GM12878 (cell line): Measurements from ENCODE around the gene PDIA5.

ENCODE experiments used
- CTCF ChIP-seq, 3 experiments: IDR thresholded peaks in 2 of 3; conservative IDR thresholded peaks in 1 of 3; 2 replicates each; pipeline ENCODE4 v1.5.1; 2011; ENCODE audit warnings: low read depth in 3 of 3, low read length in 3 of 3, mild to moderate bottlenecking in 3 of 3, control low read depth in 2 of 3, moderate library complexity in 2 of 3, inconsistent platforms in 1 of 3, mixed read lengths in 1 of 3; ENCODE audit not compliant: control insufficient read depth in 2 of 3, insufficient read depth in 1 of 3; ENCODE audit errors: extremely low read depth in 1 of 3
- HDAC2 ChIP-seq: fragments of 200-600 bp; sonication (generic); IDR thresholded peaks from 2 replicates; pipeline ENCODE4 v1.6.1; 2017
- MTA2 ChIP-seq: fragments of 450-650 bp; IDR thresholded peaks from 2 replicates; pipeline ENCODE4 v1.6.1; 2016; ENCODE audit warnings: low read depth, mild to moderate bottlenecking, moderate library complexity
- NFIC ChIP-seq: IDR thresholded peaks from 2 replicates; pipeline ENCODE4 v1.6.1; 2012; ENCODE audit warnings: low read depth, mild to moderate bottlenecking, inconsistent platforms, low read length, moderate library complexity
- POU2F2 ChIP-seq: IDR thresholded peaks from 3 replicates; pipeline ENCODE4 v1.6.1; 2011; ENCODE audit warnings: low read depth, mild to moderate bottlenecking, low read length, borderline replicate concordance
- STAT3 ChIP-seq: IDR thresholded peaks from 2 replicates; pipeline ENCODE4 v1.6.1; 2011; ENCODE audit warnings: low read depth, low read length, improper control_type of control experiment
- TAF1 ChIP-seq: IDR thresholded peaks from 2 replicates; pipeline ENCODE4 v1.6.1; 2011; ENCODE audit warnings: mild to moderate bottlenecking, low read depth, low read length, borderline replicate concordance
- USF2 ChIP-seq: IDR thresholded peaks from 2 replicates; pipeline ENCODE4 v1.6.1; 2011; ENCODE audit warnings: low read depth, low read length, improper control_type of control experiment, borderline replicate concordance
- ZBTB40 ChIP-seq: fragments of 450-650 bp; IDR thresholded peaks from 2 replicates; pipeline ENCODE4 v1.6.1; 2016; ENCODE audit warnings: mild to moderate bottlenecking, moderate library complexity, borderline replicate concordance
- TF ChIP-seq, protein P1 (sequence below): IDR thresholded peaks from 2 replicates; pipeline ENCODE4 v1.6.1; 2012; ENCODE audit warnings: mild to moderate bottlenecking, low read depth, low read length

- TF ChIP-seq NFIC (no peak), POU2F2 (no peak), USF2 (no peak), ZBTB40 (no peak), TAF1 (no peak), STAT3 (no peak), MTA2 (no peak), CTCF (IDR thresholded peaks at IDR 0.05 in 2 of 3, conservative IDR thresholded peaks at IDR 0.05 in 1 of 3; ENCODE audit: control insufficient read depth in 2 of 3, extremely low read depth in 1 of 3, insufficient read depth in 1 of 3, low read depth in 3 of 3, low read length in 3 of 3) (no peak), HDAC2 (no peak)
- TF ChIP-seq, protein P1, sequence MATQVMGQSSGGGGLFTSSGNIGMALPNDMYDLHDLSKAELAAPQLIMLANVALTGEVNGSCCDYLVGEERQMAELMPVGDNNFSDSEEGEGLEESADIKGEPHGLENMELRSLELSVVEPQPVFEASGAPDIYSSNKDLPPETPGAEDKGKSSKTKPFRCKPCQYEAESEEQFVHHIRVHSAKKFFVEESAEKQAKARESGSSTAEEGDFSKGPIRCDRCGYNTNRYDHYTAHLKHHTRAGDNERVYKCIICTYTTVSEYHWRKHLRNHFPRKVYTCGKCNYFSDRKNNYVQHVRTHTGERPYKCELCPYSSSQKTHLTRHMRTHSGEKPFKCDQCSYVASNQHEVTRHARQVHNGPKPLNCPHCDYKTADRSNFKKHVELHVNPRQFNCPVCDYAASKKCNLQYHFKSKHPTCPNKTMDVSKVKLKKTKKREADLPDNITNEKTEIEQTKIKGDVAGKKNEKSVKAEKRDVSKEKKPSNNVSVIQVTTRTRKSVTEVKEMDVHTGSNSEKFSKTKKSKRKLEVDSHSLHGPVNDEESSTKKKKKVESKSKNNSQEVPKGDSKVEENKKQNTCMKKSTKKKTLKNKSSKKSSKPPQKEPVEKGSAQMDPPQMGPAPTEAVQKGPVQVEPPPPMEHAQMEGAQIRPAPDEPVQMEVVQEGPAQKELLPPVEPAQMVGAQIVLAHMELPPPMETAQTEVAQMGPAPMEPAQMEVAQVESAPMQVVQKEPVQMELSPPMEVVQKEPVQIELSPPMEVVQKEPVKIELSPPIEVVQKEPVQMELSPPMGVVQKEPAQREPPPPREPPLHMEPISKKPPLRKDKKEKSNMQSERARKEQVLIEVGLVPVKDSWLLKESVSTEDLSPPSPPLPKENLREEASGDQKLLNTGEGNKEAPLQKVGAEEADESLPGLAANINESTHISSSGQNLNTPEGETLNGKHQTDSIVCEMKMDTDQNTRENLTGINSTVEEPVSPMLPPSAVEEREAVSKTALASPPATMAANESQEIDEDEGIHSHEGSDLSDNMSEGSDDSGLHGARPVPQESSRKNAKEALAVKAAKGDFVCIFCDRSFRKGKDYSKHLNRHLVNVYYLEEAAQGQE = no peak
Observed at GRCh38 chr3:123111640-123112039, 44.8 kb downstream of the PDIA5 start.
